CD4-positive, alpha-beta memory T cell (primary cell): ENCODE data around the gene THSD7B. TPM values are rescaled to one million over a fixed set of nuclear protein-coding genes. Genes with fewer than 3 reads are reported as not detected.

Experiments used
- CTCF ChIA-PET: fragments of 350-600 bp; sonication (Branson Sonifier 250); formaldehyde crosslinking; loops from one replicate; lab custom pipeline; 2021; ENCODE audit warnings: inconsistent platforms; ENCODE audit not compliant: partially characterized antibody; lab: Charles Lee
- POLR2A ChIA-PET: fragments of 350-600 bp; sonication (Branson Sonifier 250); formaldehyde crosslinking; loops from one replicate; lab custom pipeline; 2021; ENCODE audit not compliant: partially characterized antibody; lab: Charles Lee
- DNase-seq, 5 donors: peaks; one replicate each; pipeline versions ENCODE4 v3.0.0 to v3.0.0-alpha.2; 2020 to 2022; ENCODE audit warnings: mixed read lengths in 1 of 5
- H3K27ac ChIP-seq: one replicate; pipeline ENCODE4 v1.7.0; 2013; ENCODE audit warnings: low read depth, low read length
- H3K27me3 ChIP-seq: 2 replicates; pipeline ENCODE4 v1.7.0; 2013; ENCODE audit warnings: mild to moderate bottlenecking, low read length, moderate library complexity; ENCODE audit not compliant: insufficient read depth
- H3K36me3 ChIP-seq: 2 replicates; pipeline ENCODE4 v1.7.0; 2013; ENCODE audit warnings: mild to moderate bottlenecking, low read length, moderate library complexity; ENCODE audit not compliant: insufficient read depth
- H3K4me1 ChIP-seq: 2 replicates; pipeline ENCODE4 v1.7.0; 2013; ENCODE audit warnings: mild to moderate bottlenecking, low read length, moderate library complexity; ENCODE audit not compliant: insufficient read depth
- H3K4me3 ChIP-seq, 2 donors: one replicate each; pipeline ENCODE4 v1.7.0; 2013; ENCODE audit warnings: low read length in 2 of 2, mild to moderate bottlenecking in 1 of 2
- H3K9me3 ChIP-seq, 2 donors: one replicate each; pipeline ENCODE4 v1.7.0; 2013; ENCODE audit warnings: low read length in 2 of 2, control low read depth in 1 of 2; ENCODE audit not compliant: control insufficient read depth in 1 of 2
- H3K27ac Mint-ChIP-seq, 7 donors: one replicate each; pipeline ENCODE4 v1.8.0; 2020 to 2021; ENCODE audit warnings: mixed read lengths in 7 of 7, mild to moderate bottlenecking in 6 of 7, inconsistent platforms in 3 of 7, moderate library complexity in 3 of 7
- H3K27me3 Mint-ChIP-seq, 2 donors: one replicate each; pipeline ENCODE4 v1.8.0; 2020 to 2021; ENCODE audit warnings: mixed read lengths in 2 of 2
- H3K36me3 Mint-ChIP-seq, 2 donors: one replicate each; pipeline ENCODE4 v1.8.0; 2020 to 2021; ENCODE audit warnings: mixed read lengths in 2 of 2, inconsistent platforms in 1 of 2, mild to moderate bottlenecking in 1 of 2
- H3K4me1 Mint-ChIP-seq, 4 donors: one replicate each; pipeline ENCODE4 v1.8.0; 2020 to 2021; ENCODE audit warnings: mixed read lengths in 4 of 4, mild to moderate bottlenecking in 1 of 4
- H3K4me3 Mint-ChIP-seq, 8 donors: one replicate each; pipeline ENCODE4 v1.8.0; 2020 to 2021; ENCODE audit warnings: mixed read lengths in 8 of 8, mild to moderate bottlenecking in 7 of 8, moderate library complexity in 6 of 8, inconsistent platforms in 3 of 8
- H3K9me3 Mint-ChIP-seq, 8 donors: one replicate each; pipeline ENCODE4 v1.8.0; 2020 to 2021; ENCODE audit warnings: mixed read lengths in 8 of 8, mild to moderate bottlenecking in 5 of 8, inconsistent platforms in 3 of 8, moderate library complexity in 1 of 8
- intact Hi-C: fragments of 100-400 bp; cut with micrococcal nuclease; formaldehyde crosslinking; loops from one replicate; pipeline ENCODE4 v1.15.1; 2023
- polyA plus RNA-seq, 2 donors: library from polyadenylated mRNA; unstranded; fragments of 300-500 nt; fragmentation: Illumina TruSeq; gene quantifications; one replicate each; pipeline ENCODE4 v1.2.3, GENCODE V29; 2021
- total RNA-seq, 2 experiments: library from RNA; stranded (reverse); gene quantifications; one replicate each; pipeline ENCODE4 v1.2.3, GENCODE V29; 2021

Gene THSD7B
- total and polyA plus RNA-seq, 4 experiments from 2014 or later: not detected

DNA sequence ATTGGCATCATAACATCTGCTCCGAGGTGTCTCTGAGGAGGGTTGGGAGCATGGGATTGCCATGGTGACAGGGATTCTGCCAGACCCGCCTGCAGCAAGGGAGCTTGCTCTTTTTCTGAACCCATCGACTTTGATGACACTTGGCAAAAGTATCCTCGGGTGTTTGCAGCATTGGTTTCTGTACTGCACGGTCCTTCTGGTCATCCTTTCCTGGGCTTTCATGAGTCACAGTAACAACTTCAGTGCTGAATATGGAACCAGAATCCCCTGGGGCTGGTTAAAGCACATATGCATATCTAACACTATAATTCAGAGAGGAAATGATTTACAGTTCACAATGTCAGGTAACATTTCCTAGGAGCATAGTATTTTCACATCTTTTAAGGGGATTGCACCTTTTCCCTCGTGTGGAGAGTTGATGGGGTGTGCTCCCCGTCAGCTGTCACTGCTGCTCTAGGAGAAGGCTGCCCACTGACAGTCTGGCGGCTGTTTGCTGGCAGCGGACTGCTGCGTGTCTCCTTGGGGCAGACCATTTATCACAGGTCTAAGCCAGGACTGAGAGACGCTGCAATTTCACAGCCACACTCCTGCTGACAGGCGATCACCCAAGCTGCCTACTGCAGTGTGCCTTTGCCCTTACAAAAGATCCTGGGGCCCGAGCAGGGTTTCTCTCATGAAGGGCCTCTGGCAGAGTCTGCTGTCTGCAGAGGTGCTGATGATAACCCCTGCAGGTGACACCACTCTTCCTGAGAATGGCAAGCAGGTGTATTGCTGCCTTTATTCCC, 425.3 kb downstream of the THSD7B start:
- H3K27ac Mint-ChIP-seq: no peak overlapping the region
- Histone ChIP-seq H3K9me3 (no peaks in the 10 kb centered on the region), H3K4me1 (no peaks in the 10 kb centered on the region), H3K36me3 (no peaks in the 10 kb centered on the region), H3K27me3 (no peaks in the 10 kb centered on the region), H3K4me3 (no peak overlapping the region), H3K27ac (no peak overlapping the region)
- peaks cover 0 to 2% of the 10 kb centered on the region in 2 donors for H3K27me3 Mint-ChIP-seq
- intact Hi-C loops: no loop called here
- H3K9me3 Mint-ChIP-seq: peaks cover 0 to 9% (median 3%) of the 10 kb centered on the region in 8 donors
- H3K4me1 Mint-ChIP-seq: no peaks in the 10 kb centered on the region
- peak in 1 of 5 donors; percentile 29 for DNase-seq
- H3K4me3 Mint-ChIP-seq: no peak overlapping the region
- no peaks in the 10 kb centered on the region for H3K36me3 Mint-ChIP-seq
- ChIA-PET POLR2A (no interaction called here), CTCF (no interaction called here)

DNA sequence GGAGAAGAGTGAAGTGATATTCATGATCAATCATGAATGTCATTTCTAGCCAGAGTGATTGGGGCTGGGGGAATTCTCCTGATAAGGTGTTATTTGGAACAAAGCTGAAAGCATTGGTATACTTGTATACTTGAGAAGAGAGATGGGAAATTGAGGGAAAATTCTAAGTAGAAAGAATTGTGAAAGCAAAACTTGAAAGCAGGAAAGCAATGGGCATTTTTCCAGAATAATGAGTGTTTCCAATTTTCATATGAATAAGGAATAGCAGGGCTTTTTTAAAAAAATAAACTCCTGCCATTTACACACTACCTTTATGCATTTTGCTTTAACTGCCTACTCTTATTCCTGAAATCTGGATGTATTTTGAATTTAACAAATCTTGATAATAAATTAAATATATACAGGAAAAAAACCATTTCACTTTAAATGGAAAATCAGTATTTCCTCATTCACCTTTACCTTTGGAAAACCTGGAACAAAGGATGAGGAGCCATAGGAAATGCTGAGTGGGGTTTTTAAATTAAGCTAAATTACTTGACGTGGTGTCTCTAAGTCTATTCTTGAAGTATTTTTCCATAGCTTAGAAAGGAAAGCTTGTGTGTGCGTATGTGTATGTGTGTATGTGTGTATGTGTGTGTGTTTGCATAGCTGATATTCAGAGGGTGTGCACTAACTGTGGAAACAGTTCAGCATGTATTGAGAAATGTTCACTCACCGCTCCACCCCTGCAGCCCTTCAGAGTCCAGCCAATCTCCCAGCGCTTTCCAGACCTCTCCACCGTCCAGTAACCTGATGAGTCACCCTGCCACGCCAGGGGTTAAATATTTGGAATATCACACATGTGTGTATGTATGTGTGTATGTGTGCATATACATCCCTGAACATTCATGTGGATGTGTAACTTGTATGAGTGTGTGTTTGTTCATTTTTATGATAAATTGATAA, 427.3 kb downstream of the THSD7B start:
- Mint-ChIP-seq H3K4me3 (no peak overlapping the region), H3K36me3 (no peaks in the 10 kb centered on the region), H3K9me3 (peaks cover 0 to 6% (median 2%) of the 10 kb centered on the region in 8 donors), H3K27ac (no peak overlapping the region), H3K4me1 (no peaks in the 10 kb centered on the region), H3K27me3 (peaks cover 0 to 2% of the 10 kb centered on the region in 2 donors)
- no peak overlapping the region for H3K27ac ChIP-seq
- no peaks in the 10 kb centered on the region for H3K9me3 ChIP-seq
- no peak for DNase-seq
- H3K36me3 ChIP-seq: no peaks in the 10 kb centered on the region
- H3K27me3 ChIP-seq: no peaks in the 10 kb centered on the region
- intact Hi-C loops: no loop called here
- H3K4me3 ChIP-seq: no peak overlapping the region
- ChIA-PET CTCF (no interaction called here), POLR2A (no interaction called here)
- no peaks in the 10 kb centered on the region for H3K4me1 ChIP-seq

DNA sequence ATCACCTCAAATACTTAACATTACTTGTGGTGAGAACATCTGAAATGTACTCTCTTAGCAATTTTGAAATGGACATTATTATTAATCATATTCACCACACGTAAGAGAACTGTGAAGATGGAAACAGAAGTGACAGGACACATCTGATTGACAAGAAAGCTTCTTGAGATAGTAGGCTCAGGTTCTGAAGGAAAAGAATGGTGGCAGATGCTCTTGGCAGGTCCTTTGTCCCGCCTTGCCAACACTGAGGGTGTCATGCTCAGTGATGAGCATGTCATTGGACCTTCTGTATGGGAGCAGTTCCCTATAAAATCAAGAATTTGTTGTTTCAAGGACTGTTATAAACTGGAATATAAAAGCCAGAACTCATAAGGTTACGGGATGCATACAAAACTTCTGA, 428.1 kb downstream of the THSD7B start:
- CTCF ChIA-PET: interaction anchor here (0.6 kb wide), 1 partner anchor 59 kb away, joined by 3 read pairs; no protein-coding TSS in a partner anchor
- Mint-ChIP-seq H3K27ac (no peak overlapping the region), H3K27me3 (peaks cover 0 to 2% of the 10 kb centered on the region in 2 donors), H3K36me3 (no peaks in the 10 kb centered on the region), H3K4me3 (no peak overlapping the region), H3K9me3 (peaks cover 0 to 6% (median 2%) of the 10 kb centered on the region in 8 donors), H3K4me1 (no peaks in the 10 kb centered on the region)
- Histone ChIP-seq H3K27me3 (no peaks in the 10 kb centered on the region), H3K27ac (no peak overlapping the region), H3K9me3 (no peaks in the 10 kb centered on the region), H3K4me1 (no peaks in the 10 kb centered on the region), H3K36me3 (no peaks in the 10 kb centered on the region), H3K4me3 (no peak overlapping the region)
- intact Hi-C loops: no loop called here
- POLR2A ChIA-PET: no interaction called here
- DNase-seq: no peak

DNA sequence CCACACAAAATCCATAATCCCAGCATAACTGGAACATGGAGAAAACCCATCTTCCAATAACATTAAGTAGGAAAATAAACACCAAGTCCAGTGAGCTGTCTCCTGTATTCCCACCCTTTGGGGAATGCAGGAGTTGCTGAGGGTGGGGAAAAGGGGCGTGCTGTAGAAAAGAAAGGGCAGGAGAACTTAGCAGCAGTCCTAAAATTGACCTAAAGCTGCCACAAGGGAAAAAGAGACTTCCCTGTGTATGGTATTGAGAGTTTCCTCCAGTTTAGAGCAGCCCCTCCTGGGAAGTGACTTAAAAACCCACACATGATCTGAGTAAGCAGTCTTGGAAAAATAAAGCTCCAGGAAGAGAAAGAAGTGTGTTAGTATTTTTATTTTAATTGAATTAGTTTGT, 428.8 kb downstream of the THSD7B start:
- Histone ChIP-seq H3K27ac (no peak overlapping the region), H3K9me3 (no peaks in the 10 kb centered on the region), H3K27me3 (no peaks in the 10 kb centered on the region), H3K4me1 (no peaks in the 10 kb centered on the region), H3K36me3 (no peaks in the 10 kb centered on the region), H3K4me3 (no peak overlapping the region)
- H3K4me1 Mint-ChIP-seq: no peaks in the 10 kb centered on the region
- CTCF ChIA-PET: interaction anchor here (0.6 kb wide), 1 partner anchor 58 kb away, joined by 3 read pairs; no protein-coding TSS in a partner anchor
- H3K27me3 Mint-ChIP-seq: peaks cover 0 to 2% of the 10 kb centered on the region in 2 donors
- peaks cover 0 to 4% (median under 1%) of the 10 kb centered on the region in 8 donors for H3K9me3 Mint-ChIP-seq
- no peaks in the 10 kb centered on the region for H3K36me3 Mint-ChIP-seq
- intact Hi-C loops: no loop called here
- H3K4me3 Mint-ChIP-seq: no peak overlapping the region
- POLR2A ChIA-PET: no interaction called here
- no peak overlapping the region for H3K27ac Mint-ChIP-seq
- DNase-seq: no peak

DNA sequence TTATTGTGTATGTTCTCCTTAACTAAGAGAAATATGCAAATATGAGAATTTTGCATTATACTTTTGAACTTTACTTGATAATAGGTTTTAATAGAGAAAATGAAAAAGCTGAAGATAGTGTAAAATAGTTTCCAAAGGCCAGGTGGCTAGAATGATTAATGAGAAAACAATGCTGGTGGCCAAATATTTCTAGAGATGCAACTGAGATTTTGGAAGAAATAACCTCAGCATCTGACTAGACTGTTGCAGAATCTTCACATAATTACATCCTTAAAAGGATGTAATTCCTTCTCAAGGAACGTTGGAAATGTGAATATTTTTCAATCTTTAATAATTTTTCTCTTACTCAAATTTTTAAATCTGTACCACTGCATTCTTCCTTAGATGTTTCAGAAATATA, 434.4 kb downstream of the THSD7B start:
- H3K4me1 Mint-ChIP-seq: no peaks in the 10 kb centered on the region
- POLR2A ChIA-PET: no interaction called here
- CTCF ChIA-PET: no interaction called here
- peaks cover 0 to 2% (median 0%) of the 10 kb centered on the region in 8 donors for H3K9me3 Mint-ChIP-seq
- Histone ChIP-seq H3K36me3 (no peaks in the 10 kb centered on the region), H3K9me3 (no peaks in the 10 kb centered on the region), H3K27me3 (no peaks in the 10 kb centered on the region), H3K4me3 (no peak overlapping the region), H3K27ac (no peak overlapping the region), H3K4me1 (no peaks in the 10 kb centered on the region)
- no peak for DNase-seq
- H3K27me3 Mint-ChIP-seq: no peaks in the 10 kb centered on the region
- intact Hi-C loops: no loop called here
- H3K36me3 Mint-ChIP-seq: no peaks in the 10 kb centered on the region
- H3K4me3 Mint-ChIP-seq: no peak overlapping the region
- H3K27ac Mint-ChIP-seq: no peak overlapping the region

DNA sequence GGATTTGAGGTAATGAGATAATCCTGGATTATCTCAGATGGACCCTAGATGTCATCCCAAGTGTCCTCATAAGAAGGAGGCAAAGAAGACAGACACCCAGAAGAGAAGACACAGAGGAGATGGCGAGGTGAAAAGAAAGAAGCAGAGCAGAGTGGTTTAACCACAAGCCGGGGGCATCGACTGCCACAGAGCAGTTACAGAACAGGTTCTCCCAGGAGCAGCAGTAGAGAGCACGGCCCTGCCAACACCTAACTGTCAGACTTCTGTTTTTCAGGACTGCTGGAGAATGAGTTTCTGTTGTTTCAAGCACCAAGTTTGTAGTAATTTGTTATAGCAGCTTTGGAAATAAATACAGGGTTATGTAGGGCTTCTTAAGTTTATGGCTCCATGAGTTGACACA, 437.0 kb downstream of the THSD7B start:
- Mint-ChIP-seq H3K4me1 (no peaks in the 10 kb centered on the region), H3K36me3 (no peaks in the 10 kb centered on the region), H3K27ac (no peak overlapping the region), H3K27me3 (no peaks in the 10 kb centered on the region), H3K4me3 (no peak overlapping the region), H3K9me3 (peaks cover 0 to 2% (median 0%) of the 10 kb centered on the region in 8 donors)
- Histone ChIP-seq H3K27me3 (no peaks in the 10 kb centered on the region), H3K36me3 (no peaks in the 10 kb centered on the region), H3K4me1 (no peaks in the 10 kb centered on the region), H3K9me3 (no peaks in the 10 kb centered on the region), H3K27ac (no peak overlapping the region), H3K4me3 (no peak overlapping the region)
- intact Hi-C loops: no loop called here
- ChIA-PET POLR2A (no interaction called here), CTCF (no interaction called here)
- DNase-seq: no peak

DNA sequence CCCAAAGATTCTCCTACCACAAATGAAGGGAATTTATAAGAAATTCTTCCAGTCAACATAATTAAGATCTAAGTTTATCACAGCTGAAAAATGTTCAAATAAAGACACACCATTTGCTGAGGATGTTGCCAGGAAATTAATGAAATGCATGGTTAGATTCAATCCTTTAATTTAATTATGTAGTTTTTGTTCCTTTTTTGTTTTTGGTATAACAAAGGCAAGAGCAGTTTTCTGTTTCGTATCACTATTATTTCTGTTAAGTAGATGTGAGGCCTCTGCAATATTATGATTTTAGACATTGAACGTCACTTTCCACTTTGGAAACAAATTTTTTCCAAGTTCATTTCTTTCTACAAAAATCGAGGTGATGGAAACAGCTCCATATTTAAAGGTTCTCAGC, 440.0 kb downstream of the THSD7B start:
- no peak overlapping the region for H3K4me3 ChIP-seq
- no peaks in the 10 kb centered on the region for H3K9me3 ChIP-seq
- no peaks in the 10 kb centered on the region for H3K27me3 Mint-ChIP-seq
- DNase-seq: no peak
- H3K27ac Mint-ChIP-seq: no peak overlapping the region
- intact Hi-C loops: no loop called here
- no peaks in the 10 kb centered on the region for H3K4me1 ChIP-seq
- POLR2A ChIA-PET: no interaction called here
- H3K4me1 Mint-ChIP-seq: no peaks in the 10 kb centered on the region
- H3K36me3 Mint-ChIP-seq: no peaks in the 10 kb centered on the region
- CTCF ChIA-PET: no interaction called here
- H3K4me3 Mint-ChIP-seq: no peak overlapping the region
- H3K9me3 Mint-ChIP-seq: peaks cover 0 to 2% (median 0%) of the 10 kb centered on the region in 8 donors
- no peaks in the 10 kb centered on the region for H3K27me3 ChIP-seq
- H3K36me3 ChIP-seq: no peaks in the 10 kb centered on the region
- no peak overlapping the region for H3K27ac ChIP-seq
